GM12891 (cell line): Measurements from ENCODE around the gene ZBTB7A.

Source experiments
- POLR2A ChIP-seq: IDR thresholded peaks from 2 replicates; pipeline ENCODE4 v1.6.1; 2011; ENCODE audit warnings: low read depth, low read length, control low read depth
- POLR2AphosphoS5 ChIP-seq: IDR thresholded peaks from 2 replicates; pipeline ENCODE4 v1.6.1; 2011; ENCODE audit warnings: low read depth, low read length, control low read depth

GRCh38 chr19:4034048-4035017, 32.4 kb downstream of the ZBTB7A start:
- TF ChIP-seq POLR2A (no peak), POLR2AphosphoS5 (no peak)
